AG10803 (cell line): ENCODE measurements around the gene PSORS1C2.

Source experiments
- DNase-seq: peaks from one replicate; pipeline ENCODE4 v3.0.0; 2010; ENCODE audit warnings: low read depth
- H3K4me3 ChIP-seq: 2 replicates; pipeline ENCODE4 v1.5.1; 2011; ENCODE audit warnings: mild to moderate bottlenecking, low read length, control low read depth
- CTCF ChIP-seq: conservative IDR thresholded peaks from 2 replicates; pipeline ENCODE4 v1.5.1; 2011; ENCODE audit warnings: mild to moderate bottlenecking, low read length, control low read depth, inconsistent platforms

Gene PSORS1C2

GRCh38 chr6:31115941-31116560, 22.8 kb downstream of the PSORS1C2 start:
- no peak overlapping the region for H3K4me3 ChIP-seq
- no peak for DNase-seq
- no peak for TF ChIP-seq CTCF

- DNase-seq: peak; percentile 76
- H3K4me3 ChIP-seq: peak overlapping the region; percentile 61
- TF ChIP-seq CTCF: peak; percentile 62
These were observed 23.7 kb downstream of the PSORS1C2 start for GRCh38 chr6:31114970-31115849.

GRCh38 chr6:31114541-31114878, 24.4 kb downstream of the PSORS1C2 start, which contains the start of gene PSORS1C1:
PSORS1C1 (plus strand) TSS chr6:31114800; CDS start chr6:31129633, 14,833 bp downstream.
- peak; percentile 97 for DNase-seq
- no peak for TF ChIP-seq CTCF
- peak within 1 kb of the TSS; percentile 61 for H3K4me3 ChIP-seq

GRCh38 chr6:31113861-31114540, 24.9 kb downstream of the PSORS1C2 start:
- H3K4me3 ChIP-seq: peak overlapping the region; percentile 61
- TF ChIP-seq CTCF: peak; percentile 31
- peak; percentile 98 for DNase-seq

GRCh38 chr6:31112478-31112877, 26.4 kb downstream of the PSORS1C2 start, which contains the start of gene C6orf15:
C6orf15 (minus strand) TSS chr6:31112575; CDS start chr6:31112555, 20 bp downstream.
- no peak within 1 kb of the TSS for H3K4me3 ChIP-seq
- no peak for DNase-seq
- no peak for TF ChIP-seq CTCF

GRCh38 chr6:31111712-31112111, 27.2 kb downstream of the PSORS1C2 start:
- TF ChIP-seq CTCF: no peak
- no peak overlapping the region for H3K4me3 ChIP-seq
- DNase-seq: no peak
